ENCODE measurements around the gene SLC16A1.

Gene SLC16A1

GRCh38 chr1:112955773-112956543 lies at the start of gene SLC16A1:
Gene SLC16A1, minus strand, starts transcription at chr1:112956196. Its CDS starts 26,888 bp downstream, at chr1:112929308.
- peaks cover 47% of the 10 kb centered on the region for H3K36me3 ChIP-seq (ENCODE audit: low read depth)
- ATAC-seq (ENCODE audit: low read depth) (peak; percentile 76), DNase-seq (ENCODE audit: low spot score) (peak; percentile 94)
- peak within 1 kb of the TSS; percentile 87 for H3K27ac ChIP-seq (ENCODE audit: poor library complexity, severe bottlenecking)
- H3K4me3 ChIP-seq (ENCODE audit: severe bottlenecking) = peak within 1 kb of the TSS; percentile 62
- peak; percentile 65 for TF ChIP-seq CTCF (IDR thresholded peaks at IDR 0.05; ENCODE audit: poor library complexity, severe bottlenecking)
- no peaks in the 10 kb centered on the region for H3K27me3 ChIP-seq (ENCODE audit: insufficient read depth, poor library complexity, severe bottlenecking)
- H3K9me3 ChIP-seq (ENCODE audit: severe bottlenecking) = no peaks in the 10 kb centered on the region
- peaks cover 29% of the 10 kb centered on the region for H3K4me1 ChIP-seq (ENCODE audit: insufficient read depth, poor library complexity, severe bottlenecking)

DNA sequence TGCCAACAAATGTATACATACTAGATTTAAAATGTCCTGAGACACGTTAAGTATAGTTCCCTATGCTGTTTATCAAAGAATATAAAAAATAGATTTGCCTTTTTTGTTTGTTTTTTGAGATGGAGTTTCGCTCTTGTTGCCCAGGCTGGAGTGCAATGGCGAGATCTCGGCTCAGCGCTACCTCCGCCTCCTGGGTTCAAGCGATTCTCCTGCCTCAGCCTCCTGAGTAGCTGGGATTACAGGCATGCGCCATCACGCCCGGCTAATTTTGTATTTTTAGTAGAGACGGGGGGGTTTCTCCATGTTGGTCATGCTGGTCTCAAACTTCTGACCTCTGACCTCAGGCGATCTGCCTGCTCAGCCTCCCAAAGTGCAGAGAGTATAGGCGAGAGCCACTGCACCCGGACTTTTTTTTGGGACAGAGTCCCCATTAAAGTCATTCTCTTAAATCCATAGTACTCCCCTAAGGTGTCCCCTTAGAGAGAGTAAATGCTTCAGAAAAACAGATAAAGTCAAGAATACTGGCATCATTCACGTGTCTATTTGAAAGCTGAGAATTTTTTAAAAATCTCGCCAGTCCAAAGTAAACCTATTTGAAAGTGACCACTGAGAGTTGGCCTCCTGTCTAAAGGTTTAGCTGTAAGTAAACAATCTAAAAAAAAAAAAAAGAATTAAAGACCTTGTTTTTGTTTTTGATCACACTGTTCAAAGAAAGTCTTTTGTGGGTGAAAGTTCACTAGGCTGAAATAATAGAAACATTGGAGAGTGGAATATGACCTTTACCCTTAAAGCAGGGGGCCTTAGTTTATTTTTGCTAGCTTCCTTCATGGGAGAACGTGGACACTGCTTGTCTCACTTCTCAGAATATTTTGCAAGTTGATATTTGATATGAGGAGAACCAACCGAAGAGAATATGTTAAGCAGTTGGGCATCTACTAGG lies 48.0 kb upstream of the SLC16A1 start:
- no peak for DNase-seq (ENCODE audit: low spot score)
- no peak for TF ChIP-seq CTCF (IDR thresholded peaks at IDR 0.05; ENCODE audit: poor library complexity, severe bottlenecking)
- Histone ChIP-seq H3K4me3 (ENCODE audit: severe bottlenecking) (no peak overlapping the region), H3K36me3 (ENCODE audit: low read depth) (peaks cover 17% of the 10 kb centered on the region), H3K9me3 (ENCODE audit: severe bottlenecking) (no peaks in the 10 kb centered on the region), H3K27ac (ENCODE audit: poor library complexity, severe bottlenecking) (no peak overlapping the region), H3K4me1 (ENCODE audit: insufficient read depth, poor library complexity, severe bottlenecking) (no peaks in the 10 kb centered on the region), H3K27me3 (ENCODE audit: insufficient read depth, poor library complexity, severe bottlenecking) (no peaks in the 10 kb centered on the region)
- no peak for ATAC-seq (ENCODE audit: low read depth)

DNA sequence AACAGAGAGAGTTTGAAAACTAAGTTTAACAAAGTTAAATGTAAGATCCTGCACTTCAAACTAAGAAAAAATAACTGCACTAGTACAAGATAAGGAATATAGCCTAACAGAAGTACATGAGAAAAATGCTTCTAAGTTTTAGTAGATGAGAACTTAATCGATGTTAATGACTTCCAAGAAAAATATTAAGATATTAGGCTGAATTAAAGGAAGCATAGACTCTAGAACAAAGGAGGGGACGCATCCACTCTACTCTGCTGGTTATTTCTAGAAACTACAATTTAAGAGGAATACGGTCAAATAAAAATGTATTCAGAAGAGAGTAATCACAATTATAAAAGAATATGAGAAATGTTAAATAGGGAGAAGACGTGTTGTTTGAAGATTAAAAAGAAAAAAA lies 46.3 kb upstream of the SLC16A1 start:
- Histone ChIP-seq H3K27me3 (ENCODE audit: insufficient read depth, poor library complexity, severe bottlenecking) (no peaks in the 10 kb centered on the region), H3K27ac (ENCODE audit: poor library complexity, severe bottlenecking) (no peak overlapping the region), H3K9me3 (ENCODE audit: severe bottlenecking) (no peaks in the 10 kb centered on the region), H3K36me3 (ENCODE audit: low read depth) (peaks cover 18% of the 10 kb centered on the region; the same call in 1 of the 2 replicates), H3K4me3 (ENCODE audit: severe bottlenecking) (no peak overlapping the region), H3K4me1 (ENCODE audit: insufficient read depth, poor library complexity, severe bottlenecking) (no peaks in the 10 kb centered on the region)
- no peak for TF ChIP-seq CTCF (IDR thresholded peaks at IDR 0.05; ENCODE audit: poor library complexity, severe bottlenecking)
- no peak for ATAC-seq (ENCODE audit: low read depth)
- DNase-seq (ENCODE audit: low spot score) = no peak

- H3K4me1 ChIP-seq (ENCODE audit: insufficient read depth, poor library complexity, severe bottlenecking) = peaks cover 3% of the 10 kb centered on the region
- H3K36me3 ChIP-seq (ENCODE audit: low read depth) = peaks cover 20% of the 10 kb centered on the region; the same call in 1 of the 2 replicates
- ATAC-seq (ENCODE audit: low read depth) = 0 out of 3 replicates have a peak, but pooled peaks have one; percentile 55
- no peak overlapping the region for H3K4me3 ChIP-seq (ENCODE audit: severe bottlenecking)
- DNase-seq (ENCODE audit: low spot score) = no peak
- TF ChIP-seq CTCF (IDR thresholded peaks at IDR 0.05; ENCODE audit: poor library complexity, severe bottlenecking) = no peak
- H3K27me3 ChIP-seq (ENCODE audit: insufficient read depth, poor library complexity, severe bottlenecking) = no peaks in the 10 kb centered on the region
- no peaks in the 10 kb centered on the region for H3K9me3 ChIP-seq (ENCODE audit: severe bottlenecking)
- H3K27ac ChIP-seq (ENCODE audit: poor library complexity, severe bottlenecking) = no peak overlapping the region
Observed at GRCh38 chr1:112998592-112999235, 42.7 kb upstream of the SLC16A1 start.
